HG02884 (cell line): Measurements from ENCODE around the gene RUBCNL.
A peak's percentile ranks its signal among the peaks of the same experiment; 100 is the strongest.
"Not testable (repeated sequence)": the region's sequence is repeated elsewhere in the genome, so short reads cannot be mapped to it uniquely, and the experiment has no call there.

Source experiments
- ATAC-seq: cut with Tn5 transposase; IDR thresholded peaks from one replicate; pipeline ENCODE4 v1.9.1; 2021; ENCODE audit warnings: mild to moderate bottlenecking, moderate library complexity; ENCODE audit not compliant: unreplicated experiment

Gene RUBCNL

DNA sequence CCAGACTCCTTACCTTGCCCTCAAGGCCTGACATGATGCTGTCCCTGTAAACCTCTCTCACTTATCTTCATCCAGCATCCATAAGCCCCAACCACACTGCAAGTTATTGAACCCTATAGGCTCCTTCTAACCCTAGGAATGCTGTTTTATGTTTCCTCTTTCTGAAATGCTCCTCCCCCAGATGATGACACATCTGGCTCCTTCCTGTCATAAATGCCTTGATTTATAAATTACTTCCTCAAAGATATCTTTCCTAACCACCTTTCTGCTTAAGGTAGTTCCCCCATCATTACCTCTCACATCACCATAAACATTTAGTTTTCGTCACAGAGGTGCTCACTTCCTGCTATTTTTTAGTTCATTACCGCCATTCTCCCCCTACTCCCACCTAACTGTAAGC lies 12.3 kb downstream of the RUBCNL start:
- ATAC-seq: no peak

GRCh38 chr13:46373623-46374022 lies 13.4 kb downstream of the RUBCNL start:
- ATAC-seq: no peak

- not testable (repeated sequence) for ATAC-seq
Measured at GRCh38 chr13:46372938-46373337, 14.1 kb downstream of the RUBCNL start.

GRCh38 chr13:46372071-46372470 lies 15.0 kb downstream of the RUBCNL start:
- ATAC-seq: no peak

DNA sequence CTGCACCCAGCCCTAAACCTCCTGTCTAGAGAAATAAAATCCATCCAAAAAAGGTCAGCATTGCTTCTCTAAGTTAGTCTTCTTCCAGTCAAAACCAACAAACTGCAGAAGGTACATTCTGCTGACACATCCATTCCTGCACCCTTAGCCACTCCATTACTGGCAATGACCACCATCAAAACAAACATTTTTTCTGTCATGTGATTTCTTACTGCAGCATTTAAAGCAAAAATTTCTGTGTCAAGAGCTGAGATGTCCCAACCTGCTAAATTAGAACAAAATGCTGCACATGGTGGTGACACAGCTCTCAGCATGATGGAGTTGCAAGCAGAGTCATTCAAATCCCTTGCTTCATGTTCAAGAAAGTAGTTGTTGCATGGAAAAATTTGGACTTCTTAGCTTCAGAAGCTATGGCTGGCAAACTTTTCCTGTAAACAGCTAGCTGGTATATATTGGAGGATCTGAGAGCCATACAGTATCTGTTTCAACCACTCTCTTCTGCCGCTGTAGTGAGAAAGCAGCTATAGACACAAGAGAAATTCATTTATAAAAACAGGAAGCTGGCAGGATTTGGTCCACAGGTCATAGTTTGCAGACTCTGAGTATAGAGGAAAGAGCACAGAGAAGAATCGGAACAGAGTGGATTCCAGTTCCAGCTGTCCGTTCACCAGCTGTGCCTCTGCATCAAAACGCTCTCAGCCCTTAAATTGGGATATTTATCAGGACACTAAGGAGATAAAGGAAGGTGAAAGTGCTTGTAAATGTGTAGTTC lies 17.4 kb downstream of the RUBCNL start:
- ATAC-seq: peak; percentile 61

DNA sequence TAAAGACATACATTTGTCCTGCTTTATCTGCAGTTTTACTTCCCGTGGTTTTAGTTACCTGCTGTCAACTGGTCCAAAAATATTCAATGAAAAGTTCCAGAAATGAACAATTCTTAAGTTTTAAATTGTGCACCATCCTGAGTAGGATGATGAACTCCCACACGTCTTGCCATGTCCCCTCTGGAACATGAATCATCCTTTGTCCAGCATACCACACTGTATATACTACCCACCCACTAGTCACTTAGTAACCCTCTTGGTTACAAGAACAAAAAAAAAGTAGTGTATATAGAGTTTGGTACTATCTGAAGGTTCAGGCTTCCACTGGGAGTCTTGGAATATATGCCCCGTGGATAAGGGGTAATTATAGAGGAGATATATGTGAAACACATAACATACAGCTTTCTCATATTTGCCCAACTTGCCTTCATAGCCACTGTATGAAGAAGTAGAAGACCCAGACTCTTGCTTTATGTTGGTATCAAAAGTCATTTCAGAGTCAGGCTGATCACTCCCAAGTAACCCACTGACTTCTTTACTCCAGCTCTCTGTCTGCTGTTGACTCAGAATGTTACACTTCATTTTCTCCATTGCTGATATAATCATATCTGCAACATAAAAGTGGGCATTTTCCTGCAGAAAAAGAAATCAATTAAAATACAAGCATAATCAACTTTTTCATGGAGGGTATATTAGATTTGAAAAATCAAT lies 19.3 kb downstream of the RUBCNL start:
- no peak for ATAC-seq

DNA sequence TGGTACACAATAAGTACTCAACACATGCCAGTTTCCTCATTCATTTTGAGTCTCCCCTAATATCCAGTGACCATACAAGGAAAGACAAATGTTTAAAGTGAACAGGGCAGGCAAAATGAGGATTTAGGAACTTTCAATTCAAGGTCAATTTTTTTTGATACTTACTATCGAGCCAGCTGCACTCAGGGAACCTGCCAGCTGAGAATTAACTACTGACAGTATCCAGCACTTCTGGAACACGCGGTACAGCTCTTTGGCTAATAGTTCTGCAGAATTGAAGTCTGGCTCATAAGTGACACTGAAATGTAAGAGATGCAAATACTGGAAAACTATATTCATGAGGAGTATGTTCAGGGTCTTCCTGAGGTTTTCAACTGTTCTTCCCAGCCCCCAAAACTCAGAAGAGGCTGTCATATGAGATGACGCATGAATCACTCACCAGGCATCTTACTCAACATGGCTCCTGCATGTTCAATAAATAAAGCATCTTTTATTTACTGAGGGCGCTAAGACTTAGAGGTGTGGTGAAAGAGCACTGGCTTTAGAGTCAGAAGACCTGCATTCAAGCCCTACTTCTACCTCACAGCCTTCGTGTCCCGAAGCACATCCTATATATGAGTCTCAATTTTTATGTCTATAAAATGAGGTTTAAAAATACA lies 25.6 kb downstream of the RUBCNL start:
- ATAC-seq: no peak

DNA sequence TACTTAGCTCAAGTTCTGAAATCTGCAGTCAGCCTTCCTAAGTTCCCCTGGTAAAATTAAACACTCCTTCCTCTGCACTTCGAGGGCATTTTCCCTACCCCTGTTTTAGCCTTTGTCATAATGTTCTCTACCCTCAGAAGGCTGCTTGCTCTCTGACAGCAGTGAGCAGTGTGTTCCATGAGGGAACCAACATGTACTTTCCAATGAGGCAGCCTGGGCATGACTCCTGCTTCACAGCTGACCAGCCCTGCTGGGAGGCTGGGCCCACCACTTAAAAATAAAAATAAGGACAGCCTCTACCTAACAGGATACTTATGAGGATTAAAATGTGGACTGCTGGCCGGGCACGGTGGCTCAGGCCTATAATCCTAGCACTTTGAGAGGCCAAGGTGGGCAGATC lies 26.4 kb downstream of the RUBCNL start:
- ATAC-seq: no peak

GRCh38 chr13:46359714-46360113 lies 27.3 kb downstream of the RUBCNL start:
- ATAC-seq: no peak

GRCh38 chr13:46355901-46356590 lies 31.0 kb downstream of the RUBCNL start:
- no peak for ATAC-seq

GRCh38 chr13:46355088-46355468 lies 32.0 kb downstream of the RUBCNL start:
- ATAC-seq: no peak

GRCh38 chr13:46354156-46355087 lies 32.6 kb downstream of the RUBCNL start:
- peak; percentile 77 for ATAC-seq

DNA sequence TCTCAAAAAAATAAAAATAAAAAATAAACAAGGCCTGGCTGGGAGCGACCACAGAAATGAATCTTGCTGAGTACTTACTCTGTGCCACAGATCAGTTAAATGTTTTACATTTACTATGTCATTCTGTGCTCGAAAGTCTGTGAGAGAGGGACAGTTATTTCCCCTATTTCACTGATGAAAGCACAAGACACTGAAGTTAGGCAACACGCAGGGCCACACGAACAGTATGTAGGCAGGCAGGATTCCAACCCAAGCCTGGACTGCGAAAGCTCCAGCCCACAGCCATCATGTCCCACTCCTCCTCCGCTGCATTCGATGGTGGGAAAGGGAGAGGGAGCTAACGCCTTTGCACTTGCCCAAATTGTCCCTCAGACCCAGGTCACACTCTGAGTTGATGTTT lies 34.2 kb downstream of the RUBCNL start:
- no peak for ATAC-seq

- ATAC-seq: no peak
Measured at GRCh38 chr13:46350003-46350402, 37.0 kb downstream of the RUBCNL start.

- no peak for ATAC-seq
Measured at GRCh38 chr13:46348961-46349360, 38.1 kb downstream of the RUBCNL start.

DNA sequence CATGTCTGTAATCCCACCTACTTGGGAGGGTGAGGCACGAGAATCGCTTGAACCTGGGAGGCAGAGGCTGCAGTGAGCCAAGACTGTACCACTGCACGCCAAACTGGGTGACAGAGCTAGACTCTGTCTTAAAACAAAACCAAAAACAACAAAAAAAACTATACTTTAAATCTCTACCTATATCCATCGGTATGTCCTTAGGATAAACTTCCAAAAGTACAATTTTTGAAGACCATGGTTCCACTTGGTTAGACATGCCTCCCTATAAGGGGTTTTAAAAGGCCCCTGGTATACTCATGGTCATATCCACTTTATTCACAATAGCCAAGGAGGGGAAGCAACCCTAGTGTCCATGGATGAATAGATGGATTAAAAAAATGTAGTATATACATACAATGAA lies 39.8 kb downstream of the RUBCNL start:
- no peak for ATAC-seq

GRCh38 chr13:46345866-46346265 lies 41.2 kb downstream of the RUBCNL start:
- no peak for ATAC-seq

DNA sequence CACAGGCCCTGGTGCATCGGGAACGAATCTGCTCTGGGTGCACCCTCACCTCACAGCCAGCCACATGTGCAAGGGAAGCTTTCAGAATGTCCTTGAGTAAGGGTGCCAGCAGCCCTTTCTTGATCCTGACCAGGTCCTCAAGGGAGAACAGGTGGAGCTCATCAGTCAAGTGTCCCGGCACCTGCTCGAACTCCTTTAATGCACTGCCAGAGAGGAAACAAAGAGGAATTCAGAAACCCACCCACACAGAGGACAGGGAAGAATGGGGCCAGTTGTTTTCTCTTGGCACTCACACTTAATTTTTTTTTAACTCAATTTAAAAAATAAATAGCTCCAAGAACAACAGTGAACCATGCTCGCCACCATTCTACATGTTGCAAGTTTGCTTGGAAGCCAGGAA lies 41.7 kb downstream of the RUBCNL start:
- ATAC-seq: no peak

- ATAC-seq: no peak
Measured at GRCh38 chr13:46343279-46343994, 43.6 kb downstream of the RUBCNL start.

GRCh38 chr13:46342538-46342937 lies 44.5 kb downstream of the RUBCNL start:
- no peak for ATAC-seq
